Measurements from ENCODE around the gene CREB3L2.

- TF ChIP-seq CTCF (conservative IDR thresholded peaks at IDR 0.05; ENCODE audit: low read depth, low read length) (no peak), EZH2 (IDR thresholded peaks at IDR 0.05; ENCODE audit: low read length, unreplicated experiment) (no peak), EZH2phosphoT487 (IDR thresholded peaks at IDR 0.05; ENCODE audit: borderline replicate concordance, low read length) (no peak)
These were observed 26.7 kb downstream of the CREB3L2 start for GRCh38 chr7:137975221-137975620.

Measured in PC-3 (cell line).